HepG2 (cell line): Measurements from ENCODE around the gene KMT2D. TPM values are rescaled to one million over a fixed set of nuclear protein-coding genes. Genes with fewer than 3 reads are reported as not detected.

ENCODE experiments used
- ARNT2 ChIP-seq: sonication (generic); formaldehyde crosslinking; IDR thresholded peaks from 2 replicates; pipeline ENCODE4 v1.8.0; 2022; ENCODE audit warnings: mild to moderate bottlenecking, low read depth, missing genetic modification reagents, moderate library complexity
- ATRX ChIP-seq: sonication (generic); formaldehyde crosslinking; IDR thresholded peaks from 2 replicates; pipeline ENCODE4 v1.4.0; 2020; ENCODE audit warnings: missing genetic modification reagents, borderline replicate concordance
- ELF4 ChIP-seq: sonication (generic); formaldehyde crosslinking; IDR thresholded peaks from 2 replicates; pipeline ENCODE4 v1.5.0; 2020; ENCODE audit warnings: missing genetic modification reagents, mild to moderate bottlenecking, moderate library complexity, borderline replicate concordance
- MYNN ChIP-seq: sonication (generic); formaldehyde crosslinking; IDR thresholded peaks from 2 replicates; pipeline ENCODE4 v1.4.0; 2020; ENCODE audit warnings: mild to moderate bottlenecking, low read depth, missing genetic modification reagents
- PATZ1 ChIP-seq: sonication (generic); formaldehyde crosslinking; IDR thresholded peaks from 2 replicates; pipeline ENCODE4 v1.4.0; 2020; ENCODE audit warnings: missing genetic modification reagents
- PLRG1 ChIP-seq: fragments of 450-650 bp; conservative IDR thresholded peaks from 2 replicates; pipeline ENCODE4 v1.6.1; 2016
- SAP130 ChIP-seq: IDR thresholded peaks from 2 replicates; pipeline ENCODE4 v1.6.1; 2016; ENCODE audit warnings: low read depth
- ZBED4 ChIP-seq: sonication (generic); formaldehyde crosslinking; IDR thresholded peaks from 2 replicates; pipeline ENCODE4 v1.4.0; 2020; ENCODE audit warnings: missing genetic modification reagents, borderline replicate concordance
- ZMAT3 ChIP-seq: sonication (generic); formaldehyde crosslinking; conservative IDR thresholded peaks from 2 replicates; pipeline ENCODE4 v1.7.0; 2021; ENCODE audit warnings: missing genetic modification reagents
- ZSCAN22 ChIP-seq: sonication (generic); formaldehyde crosslinking; IDR thresholded peaks from 2 replicates; pipeline ENCODE4 v1.4.0; 2020; ENCODE audit warnings: mild to moderate bottlenecking, missing genetic modification reagents
- ZSCAN9 ChIP-seq: IDR thresholded peaks from 2 replicates; pipeline ENCODE4 v1.6.1; 2016; ENCODE audit warnings: borderline replicate concordance
- ZXDC ChIP-seq: sonication (generic); formaldehyde crosslinking; IDR thresholded peaks from 2 replicates; pipeline ENCODE4 v1.5.0; 2020; ENCODE audit warnings: mild to moderate bottlenecking, missing genetic modification reagents
- polyA plus RNA-seq, 8 experiments: library from polyadenylated mRNA; depleted of rRNA in 3 of 8; stranded (reverse) in 7 of 8; unstranded in 1 of 8; fragments of >200 nt; fragmentation: Illumina TruSeq in 4 of 8; extraction: Trizol in 4 of 8; gene quantifications; 2 replicates each; pipeline versions ENCODE4 v1.2.1 to v1.2.3, GENCODE V29; 2011 to 2016; ENCODE audit warnings: low read depth in 4 of 8, missing spikeins in 1 of 8, mixed read lengths in 1 of 8; ENCODE audit not compliant: insufficient read depth in 1 of 8
- total RNA-seq, 5 experiments: library from RNA; depleted of rRNA; stranded (reverse); fragments of >200 nt; fragmentation: Illumina TruSeq; extraction: Trizol; gene quantifications; 2 replicates each; pipeline ENCODE4 v1.2.3, GENCODE V29; 2016; ENCODE audit warnings: low read depth in 1 of 5
- TF ChIP-seq, protein P1 (sequence below): sonication (generic); formaldehyde crosslinking; IDR thresholded peaks from 2 replicates; pipeline ENCODE4 v1.4.0; 2020; ENCODE audit warnings: missing genetic modification reagents, mild to moderate bottlenecking, borderline replicate concordance
- TF ChIP-seq, protein P2 (sequence below): sonication (generic); formaldehyde crosslinking; IDR thresholded peaks from 2 replicates; pipeline ENCODE4 v1.4.0; 2020; ENCODE audit warnings: missing genetic modification reagents

KMT2D gene
- total and polyA plus RNA-seq, 2 of the 13 experiments (the other 11 are each of a cell fraction or from before 2014, with no cell fraction given) = 8.1 to 10.4 TPM

DNA sequence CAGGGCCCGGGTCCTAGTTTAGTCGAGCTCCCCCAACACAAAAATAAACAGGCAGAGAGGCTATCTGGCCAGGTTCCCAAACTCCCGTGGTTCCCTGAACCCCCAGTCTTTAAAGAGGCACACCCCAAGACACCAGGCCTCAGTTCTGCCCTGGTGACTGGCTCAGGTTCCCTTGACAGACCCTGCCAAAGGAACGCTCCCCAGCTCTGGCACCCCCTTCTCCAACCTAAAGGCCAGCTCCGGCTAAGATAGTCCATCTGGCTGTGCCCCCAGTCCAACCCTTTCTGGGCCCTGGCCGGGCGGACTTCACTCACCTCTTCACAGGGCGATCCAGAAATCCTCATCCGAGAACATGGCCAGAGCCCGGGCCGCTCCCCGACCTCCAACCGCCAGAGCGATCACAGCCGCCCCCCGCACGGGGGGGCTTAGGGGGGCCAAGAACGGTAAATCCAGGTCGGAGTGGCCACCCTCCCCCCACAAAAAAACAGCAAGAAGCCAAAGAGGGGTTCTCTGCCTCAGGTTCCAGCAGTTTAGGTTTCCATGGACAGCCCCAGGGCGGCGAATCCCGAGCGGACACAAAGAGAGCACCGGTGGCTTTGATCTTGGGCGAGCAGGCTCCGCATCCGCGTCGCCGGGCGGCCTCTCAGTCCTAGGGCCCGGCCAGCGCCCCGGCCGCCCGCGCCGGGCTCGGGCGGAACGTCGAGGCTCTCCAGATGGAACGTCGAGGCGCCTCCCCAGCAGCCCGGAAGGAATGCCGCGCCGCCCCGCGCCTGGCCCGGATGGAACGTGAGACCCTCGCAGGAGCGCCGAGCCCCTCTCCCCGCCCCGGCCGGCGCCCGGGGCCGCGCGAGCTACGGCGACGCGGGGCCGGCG, 1.1 kb downstream of the KMT2D start (continued):
- TF ChIP-seq ZXDC (no peak), MYNN (CRISPR knock-in tag) (no peak), PLRG1 (no peak), ZBED4 (0 out of 2 replicates have a peak, but pooled peaks have one; percentile 37), ZSCAN9 (CRISPR knock-in tag) (no peak), ZMAT3 (0 out of 2 replicates have a peak, but pooled peaks have one; percentile 27), ARNT2 (no peak), ATRX (CRISPR knock-in tag) (no peak), PATZ1 (CRISPR knock-in tag) (peak; percentile 76), ELF4 (CRISPR knock-in tag) (0 out of 2 replicates have a peak, but pooled peaks have one; percentile 3), ZSCAN22 (CRISPR knock-in tag) (no peak), SAP130 (CRISPR knock-in tag) (0 out of 2 replicates have a peak, but pooled peaks have one; percentile 8)
- TF ChIP-seq, protein P1, sequence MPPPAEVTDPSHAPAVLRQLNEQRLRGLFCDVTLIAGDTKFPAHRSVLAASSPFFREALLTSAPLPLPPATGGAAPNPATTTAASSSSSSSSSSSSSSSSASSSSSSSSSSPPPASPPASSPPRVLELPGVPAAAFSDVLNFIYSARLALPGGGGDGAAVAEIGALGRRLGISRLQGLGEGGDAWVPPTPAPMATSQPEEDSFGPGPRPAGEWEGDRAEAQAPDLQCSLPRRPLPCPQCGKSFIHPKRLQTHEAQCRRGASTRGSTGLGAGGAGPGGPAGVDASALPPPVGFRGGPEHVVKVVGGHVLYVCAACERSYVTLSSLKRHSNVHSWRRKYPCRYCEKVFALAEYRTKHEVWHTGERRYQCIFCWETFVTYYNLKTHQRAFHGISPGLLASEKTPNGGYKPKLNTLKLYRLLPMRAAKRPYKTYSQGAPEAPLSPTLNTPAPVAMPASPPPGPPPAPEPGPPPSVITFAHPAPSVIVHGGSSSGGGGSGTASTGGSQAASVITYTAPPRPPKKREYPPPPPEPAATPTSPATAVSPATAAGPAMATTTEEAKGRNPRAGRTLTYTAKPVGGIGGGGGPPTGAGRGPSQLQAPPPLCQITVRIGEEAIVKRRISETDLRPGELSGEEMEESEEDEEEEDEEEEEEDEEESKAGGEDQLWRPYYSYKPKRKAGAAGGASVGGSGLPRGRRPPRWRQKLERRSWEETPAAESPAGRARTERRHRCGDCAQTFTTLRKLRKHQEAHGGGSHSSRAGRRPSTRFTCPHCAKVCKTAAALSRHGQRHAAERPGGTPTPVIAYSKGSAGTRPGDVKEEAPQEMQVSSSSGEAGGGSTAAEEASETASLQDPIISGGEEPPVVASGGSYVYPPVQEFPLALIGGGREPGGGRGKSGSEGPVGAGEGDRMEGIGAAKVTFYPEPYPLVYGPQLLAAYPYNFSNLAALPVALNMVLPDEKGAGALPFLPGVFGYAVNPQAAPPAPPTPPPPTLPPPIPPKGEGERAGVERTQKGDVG (CRISPR knock-in tag) = no peak
- TF ChIP-seq, protein P2, sequence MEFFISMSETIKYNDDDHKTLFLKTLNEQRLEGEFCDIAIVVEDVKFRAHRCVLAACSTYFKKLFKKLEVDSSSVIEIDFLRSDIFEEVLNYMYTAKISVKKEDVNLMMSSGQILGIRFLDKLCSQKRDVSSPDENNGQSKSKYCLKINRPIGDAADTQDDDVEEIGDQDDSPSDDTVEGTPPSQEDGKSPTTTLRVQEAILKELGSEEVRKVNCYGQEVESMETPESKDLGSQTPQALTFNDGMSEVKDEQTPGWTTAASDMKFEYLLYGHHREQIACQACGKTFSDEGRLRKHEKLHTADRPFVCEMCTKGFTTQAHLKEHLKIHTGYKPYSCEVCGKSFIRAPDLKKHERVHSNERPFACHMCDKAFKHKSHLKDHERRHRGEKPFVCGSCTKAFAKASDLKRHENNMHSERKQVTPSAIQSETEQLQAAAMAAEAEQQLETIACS (CRISPR knock-in tag) = 0 out of 2 replicates have a peak, but pooled peaks have one; percentile 26
